Left forelimb (tissue), 1 donor: ENCODE measurements around the gene ST3GAL3.

Experiments
- DNase-seq: peaks from one replicate; pipeline ENCODE4 v3.0.0-alpha.2; 2018; ENCODE audit warnings: low spot score

The ST3GAL3 gene

DNA sequence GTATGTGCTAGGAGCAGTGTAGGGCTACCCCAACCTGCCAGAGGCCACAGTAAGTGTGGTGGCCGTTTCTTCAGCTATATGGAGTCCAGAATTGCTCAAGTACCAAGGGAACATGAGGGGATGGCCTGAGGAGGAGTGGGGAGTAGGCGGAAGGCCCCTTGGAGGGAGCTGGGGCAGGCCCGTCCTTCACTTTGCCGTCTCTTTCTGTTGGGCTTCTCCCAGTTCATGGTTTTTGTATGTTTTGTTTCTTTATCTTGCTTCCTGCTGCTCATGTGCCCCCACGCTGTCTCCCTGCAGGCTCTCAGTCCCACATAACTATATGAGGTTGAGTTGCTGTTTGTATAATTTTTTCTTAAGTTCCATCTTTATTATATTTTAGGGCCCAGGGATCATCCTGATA, 256.6 kb downstream of the ST3GAL3 start:
- DNase-seq = no peak

DNA sequence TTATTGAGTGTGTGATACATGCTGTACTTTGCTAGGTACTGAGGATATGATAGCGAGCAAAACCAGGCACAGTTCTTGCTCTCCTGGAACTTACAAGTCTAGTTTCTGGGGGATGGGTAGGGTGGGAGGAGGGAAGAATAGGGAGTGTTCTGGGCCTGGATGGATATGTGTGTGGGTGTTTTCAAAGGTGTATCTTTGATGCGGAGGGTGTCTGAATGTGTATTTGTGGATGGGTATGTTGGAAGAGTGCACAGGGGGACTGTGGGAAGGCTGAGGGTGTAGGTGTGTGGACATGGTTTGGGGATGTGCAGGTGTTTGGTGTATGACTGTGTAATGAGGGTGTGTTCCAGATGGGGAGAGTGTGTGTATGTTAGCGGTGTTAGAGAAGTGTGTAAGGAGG, 258.0 kb downstream of the ST3GAL3 start:
- no peak for DNase-seq

DNA sequence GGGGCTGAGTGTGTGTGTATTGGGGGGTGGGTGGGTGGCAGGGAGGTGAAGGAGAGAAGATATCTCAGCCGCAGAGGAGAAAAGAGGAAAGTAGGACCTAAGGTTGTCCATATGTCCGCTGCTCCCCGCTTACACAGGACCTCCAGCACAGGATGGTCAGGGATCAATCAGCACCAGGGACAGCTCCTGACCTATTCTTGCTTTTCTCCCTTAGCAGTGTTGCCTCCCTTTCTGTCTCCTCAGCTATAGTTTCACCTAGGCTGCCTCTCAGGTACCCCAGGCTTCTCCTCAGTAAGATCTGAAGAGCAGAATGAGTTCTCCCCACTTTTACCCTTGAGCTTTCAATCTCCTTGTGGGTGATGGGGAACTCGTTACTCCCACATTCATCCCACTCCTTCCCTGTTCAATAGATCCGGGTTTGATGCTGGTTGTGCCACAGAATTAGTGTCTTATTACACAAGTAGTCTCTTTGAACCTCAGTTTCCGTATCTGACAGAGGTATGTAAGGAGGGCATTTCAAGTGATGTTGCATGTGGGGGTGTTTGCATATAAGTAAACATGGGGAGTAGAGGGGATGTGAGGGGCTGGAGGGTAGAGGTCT, 261.1 kb downstream of the ST3GAL3 start:
- DNase-seq = no peak

DNA sequence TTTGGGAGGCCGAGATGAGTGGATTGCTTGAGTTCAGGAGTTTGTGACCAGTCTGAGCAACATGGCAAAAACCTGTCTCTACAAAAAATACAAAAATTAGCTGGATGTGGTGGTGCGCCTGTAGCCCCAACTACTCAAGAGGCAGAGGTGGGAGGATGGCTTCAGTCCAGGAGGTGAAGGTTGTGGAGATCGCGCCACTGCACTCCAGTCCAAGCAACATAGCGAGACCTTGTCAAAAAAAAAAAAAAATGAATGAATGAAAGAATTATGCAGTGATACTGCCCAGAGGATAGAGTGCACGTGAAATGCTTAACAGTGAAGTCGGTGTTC, 262.0 kb downstream of the ST3GAL3 start:
- DNase-seq = no peak

DNA sequence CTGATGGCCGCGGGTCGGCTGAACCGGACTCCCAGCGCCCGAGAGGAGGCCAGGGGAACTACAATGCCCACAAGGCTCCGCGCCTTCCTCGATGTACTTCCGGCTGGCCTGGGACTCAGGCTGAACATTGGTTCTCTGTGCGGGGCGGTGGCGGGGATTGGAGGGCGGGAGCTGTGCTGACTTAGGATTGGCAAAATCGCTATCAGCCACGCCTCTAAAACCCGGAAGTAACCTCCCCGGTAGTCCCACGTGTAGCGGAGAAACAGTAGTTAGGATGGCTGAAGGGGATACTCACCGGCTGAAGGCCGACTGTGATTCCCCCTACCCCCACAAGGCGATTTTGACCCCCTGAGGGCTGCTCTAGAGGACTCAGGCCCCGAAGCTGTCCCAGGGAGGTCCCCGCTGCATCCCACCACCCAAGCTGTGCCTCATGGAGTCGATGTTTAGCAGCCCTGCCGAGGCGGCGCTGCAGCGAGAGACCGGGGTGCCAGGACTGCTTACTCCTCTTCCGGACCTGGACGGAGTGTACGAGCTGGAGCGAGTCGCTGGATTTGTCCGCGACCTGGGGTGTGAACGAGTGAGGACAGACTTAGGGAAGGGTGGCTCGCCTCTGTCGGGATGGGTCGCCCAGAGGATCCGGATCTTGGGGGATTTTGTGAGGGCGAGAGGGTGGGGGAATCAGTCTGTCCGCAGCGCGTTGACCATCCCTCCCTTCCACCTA, 262.6 kb downstream of the ST3GAL3 start, which contains the start of gene DPH2:
DPH2 (plus strand) TSS at position 265 of the 721 bp plus-strand sequence; CDS start at position 431, 166 bp downstream.
- peak; percentile 96 for DNase-seq

DNA sequence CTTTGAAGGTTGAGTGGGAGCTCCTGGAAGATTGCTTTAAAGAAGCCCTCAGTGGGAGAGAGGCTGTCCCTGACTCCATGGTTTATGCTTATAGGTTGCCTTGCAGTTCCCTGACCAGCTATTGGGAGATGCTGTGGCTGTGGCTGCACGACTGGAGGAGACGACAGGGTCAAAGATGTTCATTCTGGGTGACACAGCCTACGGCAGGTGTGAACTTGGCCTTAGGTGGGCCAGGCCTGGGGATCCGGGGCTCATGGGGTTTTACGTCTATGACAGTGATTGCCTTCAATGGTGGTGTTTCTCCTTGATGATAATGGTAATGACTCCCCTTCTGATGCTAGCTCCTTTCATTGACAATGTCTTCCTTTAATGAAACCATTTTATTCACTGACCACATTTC, 263.2 kb downstream of the ST3GAL3 start:
- no peak for DNase-seq

DNA sequence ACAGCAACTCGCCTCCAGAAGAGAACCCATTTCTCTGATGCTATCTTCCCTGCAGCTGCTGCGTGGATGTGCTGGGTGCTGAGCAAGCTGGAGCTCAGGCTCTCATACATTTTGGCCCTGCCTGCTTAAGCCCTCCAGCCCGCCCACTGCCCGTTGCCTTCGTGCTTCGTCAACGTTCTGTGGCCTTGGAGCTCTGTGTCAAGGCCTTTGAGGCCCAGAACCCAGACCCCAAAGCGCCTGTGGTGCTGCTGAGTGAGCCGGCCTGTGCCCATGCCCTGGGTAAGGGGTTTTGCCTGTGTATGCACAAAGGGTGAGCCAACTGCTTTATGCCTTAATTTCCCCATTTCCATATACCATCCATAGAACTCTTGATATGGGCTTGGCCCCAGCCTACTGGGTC, 263.6 kb downstream of the ST3GAL3 start:
- no peak for DNase-seq

DNA sequence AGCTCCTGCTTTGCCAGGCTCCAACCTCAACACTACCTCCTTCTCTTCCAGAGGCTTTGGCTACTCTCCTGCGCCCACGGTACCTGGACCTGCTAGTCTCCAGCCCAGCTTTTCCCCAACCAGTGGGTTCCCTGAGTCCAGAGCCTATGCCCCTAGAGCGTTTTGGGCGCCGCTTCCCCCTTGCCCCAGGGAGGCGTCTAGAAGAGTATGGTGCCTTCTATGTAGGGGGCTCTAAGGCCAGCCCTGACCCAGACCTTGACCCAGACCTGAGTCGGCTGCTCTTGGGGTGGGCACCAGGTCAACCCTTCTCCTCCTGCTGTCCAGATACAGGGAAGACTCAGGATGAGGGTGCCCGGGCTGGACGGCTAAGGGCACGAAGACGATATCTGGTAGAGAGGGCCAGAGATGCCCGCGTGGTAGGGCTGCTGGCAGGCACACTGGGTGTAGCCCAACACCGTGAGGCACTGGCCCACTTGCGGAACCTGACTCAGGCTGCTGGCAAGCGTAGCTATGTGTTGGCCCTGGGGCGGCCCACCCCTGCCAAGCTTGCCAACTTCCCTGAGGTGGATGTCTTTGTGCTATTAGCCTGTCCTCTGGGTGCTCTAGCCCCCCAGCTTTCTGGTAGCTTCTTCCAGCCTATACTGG, 264.1 kb downstream of the ST3GAL3 start:
- no peak for DNase-seq

DNA sequence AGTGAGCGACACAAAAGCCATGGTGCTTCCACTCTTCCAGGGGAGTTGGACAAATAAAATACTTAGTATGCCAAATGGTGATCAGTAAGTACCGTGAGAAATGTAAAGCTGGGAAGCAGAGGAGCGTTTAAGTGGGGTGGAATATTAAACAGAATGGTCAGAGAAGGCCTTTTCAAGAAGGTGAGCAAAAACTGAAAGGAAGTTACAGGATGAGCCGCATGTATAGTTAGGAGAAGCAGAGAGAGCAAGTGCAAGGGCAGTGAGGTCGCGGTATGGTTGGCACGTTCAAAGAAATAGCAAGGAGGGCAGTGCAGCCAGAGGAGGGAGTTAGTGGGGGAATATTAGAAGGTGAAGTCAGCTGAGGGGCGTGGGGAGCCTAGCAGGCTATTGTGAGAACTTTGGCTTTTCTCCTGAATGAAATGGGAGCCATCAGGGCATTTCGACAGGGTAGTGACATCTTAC, 266.7 kb downstream of the ST3GAL3 start:
- no peak for DNase-seq

DNA sequence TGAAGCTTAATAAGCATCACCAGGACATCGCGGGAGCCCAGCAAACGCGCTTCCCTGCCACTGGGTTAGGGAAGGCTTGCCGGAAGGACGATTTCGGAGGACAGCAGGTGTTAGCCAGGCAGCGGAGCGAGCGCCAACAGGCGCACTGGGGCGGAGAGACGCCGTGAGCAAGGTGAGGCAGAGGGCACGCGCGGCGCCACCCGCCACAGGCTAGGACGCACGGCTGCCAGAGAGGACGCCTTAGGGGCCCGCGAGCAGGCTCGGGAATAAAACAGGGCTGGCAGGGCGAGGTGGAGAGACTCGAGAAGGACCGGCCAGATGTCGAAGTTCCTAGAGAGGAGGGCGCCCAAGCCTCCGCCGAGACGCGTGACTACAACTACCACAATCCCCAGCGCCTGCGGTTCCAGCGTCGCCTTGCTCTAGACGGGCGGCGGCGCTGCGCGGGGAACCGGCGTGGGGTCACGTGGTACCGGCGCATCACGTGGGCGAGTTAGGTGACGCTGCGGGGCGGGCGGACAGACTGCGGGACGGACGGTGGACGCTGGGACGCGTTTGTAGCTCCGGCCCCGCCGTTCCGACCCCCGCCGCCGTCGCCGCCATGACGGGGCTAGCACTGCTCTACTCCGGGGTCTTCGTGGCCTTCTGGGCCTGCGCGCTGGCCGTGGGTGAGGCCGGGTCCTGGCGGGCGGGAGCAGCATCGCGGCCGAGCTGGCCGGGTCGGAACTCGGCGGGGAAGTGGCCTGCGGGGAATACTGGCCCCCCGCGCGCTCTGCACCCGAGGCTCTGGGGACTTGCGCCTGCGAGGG, 267.3 kb downstream of the ST3GAL3 start, which contains the start of gene ATP6V0B:
ATP6V0B (plus strand) TSS at position 518 of the 806 bp plus-strand sequence; CDS start at position 599, 81 bp downstream.
- peak; percentile 95 for DNase-seq

DNA sequence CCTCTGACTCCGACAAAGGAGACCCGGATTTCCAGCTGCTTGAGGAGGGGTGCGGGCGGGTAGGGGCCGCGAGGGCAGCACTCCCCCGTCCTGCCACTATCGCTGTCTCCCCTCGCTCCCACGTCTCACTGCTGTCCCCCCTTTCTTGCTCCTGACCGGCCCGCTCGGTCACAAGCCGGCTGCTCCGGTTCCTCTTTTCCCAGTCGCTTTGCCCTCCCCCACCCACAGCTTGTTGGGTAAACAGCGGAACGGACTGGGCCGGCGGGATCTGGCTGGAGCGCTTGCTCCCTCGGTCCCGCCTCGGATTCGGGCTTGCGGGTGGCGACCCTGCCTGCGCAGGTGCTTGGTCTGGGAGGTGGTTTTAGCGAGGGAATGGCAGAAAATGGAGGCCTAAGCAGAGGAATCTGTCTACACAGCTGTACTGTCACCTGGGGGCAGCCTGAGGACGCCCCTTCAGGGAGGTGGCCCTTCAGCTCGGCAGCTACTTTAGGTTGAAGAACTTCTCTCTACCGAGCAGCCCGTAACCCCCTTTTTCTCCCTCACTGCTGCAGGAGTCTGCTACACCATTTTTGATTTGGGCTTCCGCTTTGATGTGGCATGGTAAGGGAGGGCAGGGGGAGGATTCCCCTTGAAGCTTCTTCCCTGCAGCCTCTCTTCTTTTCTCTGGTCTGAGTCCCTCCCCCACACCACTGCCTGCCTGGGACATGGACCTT, 268.1 kb downstream of the ST3GAL3 start:
- no peak for DNase-seq

DNA sequence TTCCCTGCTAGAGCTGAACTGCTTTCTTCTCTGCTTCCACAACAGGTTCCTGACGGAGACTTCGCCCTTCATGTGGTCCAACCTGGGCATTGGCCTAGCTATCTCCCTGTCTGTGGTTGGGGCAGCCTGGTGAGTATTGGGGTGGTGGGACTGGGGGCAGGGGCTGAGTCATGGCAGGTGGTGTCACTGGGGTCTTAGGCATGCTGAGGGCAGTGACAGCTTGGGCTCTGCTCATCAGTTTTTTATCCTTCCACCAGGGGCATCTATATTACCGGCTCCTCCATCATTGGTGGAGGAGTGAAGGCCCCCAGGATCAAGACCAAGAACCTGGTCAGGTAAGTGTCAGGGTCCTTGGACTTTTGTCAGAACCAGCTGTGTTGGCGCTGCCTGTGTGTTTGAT, 268.7 kb downstream of the ST3GAL3 start:
- no peak for DNase-seq

DNA sequence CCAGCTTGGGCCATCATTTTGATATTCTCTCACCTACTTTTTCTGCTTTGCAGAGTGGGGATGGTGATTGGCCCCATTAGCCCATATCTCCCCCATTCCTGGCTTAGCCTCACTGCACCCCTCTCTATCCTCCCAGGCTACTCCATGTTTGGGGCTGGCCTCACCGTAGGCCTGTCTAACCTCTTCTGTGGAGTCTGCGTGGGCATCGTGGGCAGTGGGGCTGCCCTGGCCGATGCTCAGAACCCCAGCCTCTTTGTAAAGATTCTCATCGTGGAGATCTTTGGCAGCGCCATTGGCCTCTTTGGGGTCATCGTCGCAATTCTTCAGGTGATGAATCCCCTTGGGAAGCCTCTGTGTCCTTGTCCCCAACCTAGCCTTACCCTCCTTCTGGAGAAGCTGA, 269.6 kb downstream of the ST3GAL3 start:
- DNase-seq = no peak

DNA sequence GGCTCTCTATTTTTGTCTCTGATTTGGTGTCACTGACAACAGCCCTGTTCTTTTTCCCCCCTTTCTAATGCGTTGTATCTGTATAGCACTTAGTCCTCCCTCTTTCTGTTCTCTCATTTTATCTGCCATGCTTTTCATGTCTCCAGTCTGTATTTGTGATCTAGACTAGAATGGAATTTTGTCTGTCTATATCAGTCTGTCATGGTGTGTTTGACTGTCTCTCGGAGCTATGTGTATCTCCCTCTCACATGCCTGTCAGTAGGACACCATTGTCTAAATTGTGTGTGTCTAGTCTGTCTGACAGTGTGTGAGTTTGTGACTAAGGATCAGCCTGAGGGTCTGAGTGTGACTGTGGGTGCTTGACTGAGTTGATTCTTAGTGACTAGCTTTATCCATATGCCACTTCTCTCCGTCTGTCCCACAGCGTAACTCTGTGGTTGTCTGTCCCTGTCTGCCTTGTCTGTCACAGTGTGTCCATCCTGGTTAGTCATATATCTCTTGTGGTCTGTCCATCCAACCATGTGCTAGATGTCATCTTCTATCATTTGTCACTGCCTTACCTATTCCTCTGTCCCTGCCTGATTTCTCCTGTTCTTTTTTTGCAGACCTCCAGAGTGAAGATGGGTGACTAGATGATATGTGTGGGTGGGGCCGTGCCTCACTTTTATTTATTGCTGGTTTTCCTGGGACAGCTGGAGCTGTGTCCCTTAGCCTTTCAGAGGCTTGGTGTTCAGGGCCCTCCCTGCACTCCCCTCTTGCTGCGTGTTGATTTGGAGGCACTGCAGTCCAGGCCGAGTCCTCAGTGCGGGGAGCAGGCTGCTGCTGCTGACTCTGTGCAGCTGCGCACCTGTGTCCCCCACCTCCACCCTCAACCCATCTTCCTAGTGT, 270.3 kb downstream of the ST3GAL3 start:
- DNase-seq = no peak

DNA sequence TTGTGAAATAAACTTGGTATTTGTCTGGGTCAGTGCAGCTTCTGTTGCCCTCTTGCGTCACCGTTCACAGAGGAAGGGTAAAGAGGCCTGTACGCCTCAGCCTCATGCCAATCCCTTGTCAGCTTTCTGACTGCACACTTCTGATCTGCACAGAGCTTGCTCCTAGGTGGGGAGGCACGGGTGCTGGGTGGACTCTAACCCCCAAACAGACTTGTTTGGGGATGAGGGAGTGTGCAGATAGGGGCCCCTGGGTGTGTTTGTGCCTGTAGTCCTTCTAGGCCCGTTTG, 270.9 kb downstream of the ST3GAL3 start:
- no peak for DNase-seq

DNA sequence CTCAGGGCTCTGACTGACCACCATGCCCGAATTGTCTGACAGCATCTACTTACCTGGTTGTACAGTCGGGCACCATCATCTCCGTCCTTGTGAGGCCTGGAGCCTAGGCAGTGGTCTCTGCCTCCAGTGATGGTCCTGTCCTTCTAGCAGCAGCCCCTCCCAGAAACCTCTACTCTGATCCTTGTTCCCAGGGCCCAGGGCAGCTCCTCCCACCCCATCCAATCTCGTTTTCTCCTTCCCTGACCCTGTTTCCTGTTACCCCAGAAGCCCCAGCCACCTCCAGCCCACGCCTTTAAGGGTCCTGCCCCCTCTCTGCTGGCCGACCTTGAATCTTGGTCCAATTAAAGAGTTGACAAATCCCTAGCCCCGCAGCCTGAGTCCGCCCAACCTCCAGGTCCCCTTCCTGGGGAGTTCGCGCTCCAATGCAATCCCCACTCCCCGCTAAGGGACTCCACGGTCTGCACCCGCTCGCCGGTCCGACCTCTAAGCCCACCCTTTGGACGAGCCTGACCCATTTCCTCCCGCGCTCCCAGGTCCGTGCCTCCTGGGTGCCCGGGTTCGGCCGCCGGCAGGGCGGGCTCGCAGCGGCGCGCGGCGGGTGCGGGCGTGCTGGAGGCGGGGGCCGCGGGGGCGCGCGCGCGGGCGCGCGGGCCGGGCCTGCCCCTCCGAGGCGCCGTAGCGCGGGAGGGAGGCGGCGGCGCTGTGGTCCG, 271.4 kb downstream of the ST3GAL3 start, which contains the start of gene B4GALT2:
B4GALT2 (plus strand) TSS at position 660 of the 710 bp plus-strand sequence. CDS start 1,951 bp downstream, outside the sequence.
- no peak for DNase-seq

DNA sequence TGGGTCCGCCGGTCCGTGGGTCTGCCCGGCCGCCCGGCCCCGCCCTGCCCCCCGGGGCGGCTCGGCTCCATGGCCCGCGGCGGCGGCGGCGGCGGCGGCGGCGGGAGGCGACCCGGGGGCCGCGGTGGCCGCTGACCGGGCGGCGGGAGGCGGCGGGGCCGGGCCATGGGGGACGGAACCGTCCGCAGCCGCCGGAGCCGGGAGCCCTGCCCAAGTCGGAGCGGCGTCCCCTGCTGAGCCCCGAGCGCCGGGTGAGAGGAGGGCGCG, 271.9 kb downstream of the ST3GAL3 start:
- DNase-seq = no peak

DNA sequence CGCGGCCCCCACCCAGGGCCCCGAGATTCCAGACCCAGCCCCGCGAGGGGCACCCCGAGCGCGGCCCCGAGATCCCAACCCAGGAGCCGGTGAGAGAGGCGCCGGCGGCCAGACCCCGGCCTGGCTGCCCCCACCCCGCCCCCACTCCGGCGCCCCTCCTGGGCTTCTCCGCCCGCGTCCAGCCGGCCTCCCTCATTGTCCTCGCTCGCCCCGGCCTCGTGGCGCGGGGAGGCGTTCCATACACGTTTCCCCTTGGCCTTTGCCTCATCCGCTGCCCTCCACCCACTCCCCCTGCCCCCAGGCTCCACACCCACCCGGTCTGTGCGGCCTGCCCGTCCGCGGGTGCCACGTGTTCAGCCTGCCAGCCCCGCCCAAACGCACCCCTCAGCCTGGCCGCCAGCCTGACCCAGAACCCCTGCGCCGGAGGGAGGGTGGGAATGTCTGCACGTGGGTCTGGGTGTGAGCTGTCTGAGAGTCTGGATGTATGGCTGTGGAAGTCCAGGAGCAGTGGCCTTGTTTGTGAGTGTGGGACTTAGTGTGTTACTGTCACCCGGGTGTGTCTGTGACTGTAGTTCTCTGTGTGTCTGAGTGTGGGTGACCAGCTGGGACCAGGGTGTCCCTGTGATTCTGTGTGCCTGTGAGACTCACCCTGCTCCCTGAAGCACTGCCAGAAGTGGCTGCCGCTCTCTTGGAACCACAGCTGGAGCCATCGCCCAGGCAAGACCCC, 272.4 kb downstream of the ST3GAL3 start:
- DNase-seq = peak; percentile 76

DNA sequence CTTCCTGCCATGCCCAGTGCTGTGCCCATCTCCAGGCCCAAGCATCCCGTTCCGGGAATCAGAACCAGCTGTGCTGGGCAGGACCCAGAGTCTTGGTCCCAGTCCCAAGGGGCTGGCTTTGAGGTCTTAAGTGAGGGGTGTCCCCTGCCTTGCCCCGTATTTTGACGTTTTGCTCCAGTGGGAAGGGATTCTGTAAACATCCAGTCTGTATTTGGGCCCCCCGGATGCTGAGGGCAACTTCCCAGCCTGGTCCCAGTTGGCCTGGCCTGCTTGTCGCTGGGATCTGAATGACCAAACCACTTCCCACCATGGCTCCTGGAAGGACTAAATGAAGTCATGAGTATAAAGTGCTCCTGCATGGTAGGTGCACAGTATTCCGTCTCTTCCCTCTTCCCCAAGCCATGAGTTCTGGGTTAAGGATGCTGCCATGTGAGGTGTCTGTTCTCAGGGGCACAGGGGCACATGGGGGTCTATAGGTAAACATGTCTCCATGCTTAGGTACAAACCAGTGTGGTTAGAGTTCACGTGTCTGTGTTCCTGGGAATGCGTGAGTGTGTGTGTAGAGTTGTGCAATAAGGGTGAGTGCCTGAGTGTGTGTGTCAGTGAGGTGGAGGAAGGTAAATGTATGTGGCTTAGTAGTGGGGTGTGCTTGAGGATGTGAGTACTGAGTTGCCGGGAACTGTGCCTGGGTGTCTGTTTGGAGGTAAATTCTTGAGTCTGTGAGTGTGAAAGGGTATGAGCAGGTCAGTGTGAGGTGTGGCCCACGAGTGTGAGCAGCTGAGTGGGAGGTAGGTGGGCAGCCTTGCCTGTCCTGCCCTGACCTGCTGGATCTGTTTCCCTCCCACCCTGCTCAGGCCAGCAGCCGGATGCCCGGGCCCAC, 273.2 kb downstream of the ST3GAL3 start:
- no peak for DNase-seq
